Esophagus muscularis mucosa (tissue), 4 donors: Measurements from ENCODE around the gene MAP1S. TPM values are rescaled to one million over a fixed set of nuclear protein-coding genes. Genes with fewer than 3 reads are reported as not detected.

Experiments
- DNase-seq: peaks from one replicate; pipeline ENCODE4 v3.0.0-alpha.2; 2017; ENCODE audit errors: extremely low spot score
- H3K27ac ChIP-seq, 4 donors: fragments of 200-600 bp; sonication (generic); replicated peaks in 1 of 4; 1 replicate in 3 of 4; 2 replicates in 1 of 4; pipeline ENCODE4 v1.5.1; 2016 to 2019; ENCODE audit warnings: mild to moderate bottlenecking in 1 of 4
- H3K27me3 ChIP-seq, 4 donors: fragments of 200-600 bp; sonication (generic); one replicate each; pipeline versions ENCODE4 v1.5.1 to v1.6.0; 2016 to 2019
- H3K36me3 ChIP-seq, 4 donors: fragments of 200-600 bp; sonication (generic); one replicate each; pipeline ENCODE4 v1.5.1; 2016 to 2019
- H3K4me1 ChIP-seq, 4 donors: fragments of 200-600 bp; sonication (generic); one replicate each; pipeline ENCODE4 v1.5.1; 2016 to 2019
- H3K4me3 ChIP-seq, 4 donors: fragments of 200-600 bp; sonication (generic); 1 replicate in 2 of 4; 2 replicates in 2 of 4; pipeline ENCODE4 v1.5.1; 2016 to 2019; ENCODE audit warnings: mild to moderate bottlenecking in 4 of 4, moderate library complexity in 1 of 4
- H3K9me3 ChIP-seq, 4 donors: fragments of 200-600 bp; sonication (generic); 1 replicate in 3 of 4; 2 replicates in 1 of 4; pipeline ENCODE4 v1.5.1; 2016 to 2019
- EP300 ChIP-seq: sonication (generic); formaldehyde crosslinking; IDR thresholded peaks from one replicate; pipeline ENCODE4 v1.6.1; 2017; ENCODE audit warnings: antibody characterized with exemption
- POLR2A ChIP-seq: fragments of 450-650 bp; IDR thresholded peaks from one replicate; pipeline ENCODE4 v1.6.1; 2017; ENCODE audit warnings: antibody characterized with exemption, moderate library complexity, mild to moderate bottlenecking, low read depth
- POLR2AphosphoS5 ChIP-seq, 2 donors: sonication (generic); formaldehyde crosslinking; IDR thresholded peaks; one replicate each; pipeline ENCODE4 v1.6.1; 2017; ENCODE audit warnings: antibody characterized with exemption in 2 of 2
- WGBS: methylation state at CpG from one replicate; pipeline ENCODE4 v1.1.5; 2018; 5-methylcytosine and 5-hydroxymethylcytosine counted together
- intact Hi-C: fragments of 100-400 bp; cut with DNase I; formaldehyde crosslinking; loops from one replicate; pipeline ENCODE4 v1.15.1; 2023
- total RNA-seq, 4 donors: library from RNA; depleted of rRNA; stranded (reverse); fragments of >200 nt; gene quantifications; one replicate each; pipeline versions ENCODE4 v1.1.0 to v1.2.1, GENCODE V29; 2016
- TF ChIP-seq, protein P1 (sequence below), 3 experiments: fragments of 200-600 bp in 2 of 3; fragments of 450-650 bp in 1 of 3; sonication (generic) in 2 of 3; IDR thresholded peaks; one replicate each; pipeline ENCODE4 v1.5.1; 2017 to 2019; ENCODE audit warnings: antibody characterized with exemption in 3 of 3, mild to moderate bottlenecking in 2 of 3, moderate library complexity in 1 of 3

Gene MAP1S
- total RNA-seq, 4 donors from 2014 or later: 24.1 to 50.9 (median 35.9) TPM

GRCh38 chr19:17752865-17753639, 33.8 kb downstream of the MAP1S start:
- Histone ChIP-seq H3K27ac (no peak overlapping the region), H3K4me1 (peaks cover 0 to 14% (median 8%) of the 10 kb centered on the region in 4 donors), H3K36me3 (no peaks in the 10 kb centered on the region), H3K9me3 (no peaks in the 10 kb centered on the region), H3K27me3 (no peaks in the 10 kb centered on the region), H3K4me3 (no peak overlapping the region)
- DNase-seq: no peak
- WGBS: 89% methylated on average over 7 of the region's 7 CpGs
- TF ChIP-seq, protein P1, sequence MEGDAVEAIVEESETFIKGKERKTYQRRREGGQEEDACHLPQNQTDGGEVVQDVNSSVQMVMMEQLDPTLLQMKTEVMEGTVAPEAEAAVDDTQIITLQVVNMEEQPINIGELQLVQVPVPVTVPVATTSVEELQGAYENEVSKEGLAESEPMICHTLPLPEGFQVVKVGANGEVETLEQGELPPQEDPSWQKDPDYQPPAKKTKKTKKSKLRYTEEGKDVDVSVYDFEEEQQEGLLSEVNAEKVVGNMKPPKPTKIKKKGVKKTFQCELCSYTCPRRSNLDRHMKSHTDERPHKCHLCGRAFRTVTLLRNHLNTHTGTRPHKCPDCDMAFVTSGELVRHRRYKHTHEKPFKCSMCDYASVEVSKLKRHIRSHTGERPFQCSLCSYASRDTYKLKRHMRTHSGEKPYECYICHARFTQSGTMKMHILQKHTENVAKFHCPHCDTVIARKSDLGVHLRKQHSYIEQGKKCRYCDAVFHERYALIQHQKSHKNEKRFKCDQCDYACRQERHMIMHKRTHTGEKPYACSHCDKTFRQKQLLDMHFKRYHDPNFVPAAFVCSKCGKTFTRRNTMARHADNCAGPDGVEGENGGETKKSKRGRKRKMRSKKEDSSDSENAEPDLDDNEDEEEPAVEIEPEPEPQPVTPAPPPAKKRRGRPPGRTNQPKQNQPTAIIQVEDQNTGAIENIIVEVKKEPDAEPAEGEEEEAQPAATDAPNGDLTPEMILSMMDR (IDR thresholded peaks at IDR 0.05): no peak
- TF ChIP-seq EP300: no peak
- no peak for TF ChIP-seq POLR2A
- no peak for TF ChIP-seq POLR2AphosphoS5 (IDR thresholded peaks at IDR 0.05)
- intact Hi-C loops: no loop called here

GRCh38 chr19:17753976-17754375, 34.7 kb downstream of the MAP1S start:
- H3K4me3 ChIP-seq: no peak overlapping the region
- H3K4me1 ChIP-seq: peaks cover 0 to 10% (median 8%) of the 10 kb centered on the region in 4 donors
- no peak for TF ChIP-seq POLR2AphosphoS5 (IDR thresholded peaks at IDR 0.05)
- TF ChIP-seq, protein P1 (IDR thresholded peaks at IDR 0.05): no peak
- no peak for TF ChIP-seq POLR2A
- no peak for TF ChIP-seq EP300
- H3K27ac ChIP-seq: no peak overlapping the region
- DNase-seq: no peak
- no peaks in the 10 kb centered on the region for H3K27me3 ChIP-seq
- WGBS: 87% methylated on average over 5 of the region's 9 CpGs
- intact Hi-C loops: no loop called here
- no peaks in the 10 kb centered on the region for H3K9me3 ChIP-seq
- no peaks in the 10 kb centered on the region for H3K36me3 ChIP-seq

- DNase-seq: no peak
- no peaks in the 10 kb centered on the region for H3K36me3 ChIP-seq
- intact Hi-C loops: no loop called here
- H3K27ac ChIP-seq: no peak overlapping the region
- H3K4me3 ChIP-seq: no peak overlapping the region
- no peaks in the 10 kb centered on the region for H3K27me3 ChIP-seq
- H3K4me1 ChIP-seq: peaks cover 0 to 10% (median 8%) of the 10 kb centered on the region in 4 donors
- 83% methylated on average over 5 of the region's 5 CpGs for WGBS
- TF ChIP-seq, protein P1 (IDR thresholded peaks at IDR 0.05): no peak
- TF ChIP-seq EP300 (no peak), POLR2A (no peak), POLR2AphosphoS5 (IDR thresholded peaks at IDR 0.05) (no peak)
- H3K9me3 ChIP-seq: no peaks in the 10 kb centered on the region
Observed at GRCh38 chr19:17754634-17755442, 35.6 kb downstream of the MAP1S start.

- H3K4me3 ChIP-seq: no peak overlapping the region
- no peaks in the 10 kb centered on the region for H3K9me3 ChIP-seq
- DNase-seq: no peak
- no peaks in the 10 kb centered on the region for H3K27me3 ChIP-seq
- WGBS: 67% methylated on average over 1 of the region's 1 CpG
- H3K36me3 ChIP-seq: no peaks in the 10 kb centered on the region
- TF ChIP-seq POLR2A (no peak), EP300 (no peak), POLR2AphosphoS5 (IDR thresholded peaks at IDR 0.05) (no peak)
- TF ChIP-seq, protein P1 (IDR thresholded peaks at IDR 0.05): no peak
- peaks cover 0 to 10% (median 8%) of the 10 kb centered on the region in 4 donors for H3K4me1 ChIP-seq
- no peak overlapping the region for H3K27ac ChIP-seq
- intact Hi-C loops: no loop called here
Observed at GRCh38 chr19:17755443-17755890, 36.2 kb downstream of the MAP1S start.
